Stimulated activated CD8-positive, alpha-beta memory T cell treated with anti-CD3 and anti-CD28 coated beads, Interleukin-4, amount 100 ng/mL, for 1 hour (primary cell): ENCODE data around the gene CSNK1G2.
"Not testable (repeated sequence)": the region's sequence is repeated elsewhere in the genome, so short reads cannot be mapped to it uniquely, and the experiment has no call there.

ENCODE experiments used
- DNase-seq, 2 donors: peaks; one replicate each; pipeline ENCODE4 v3.0.0-alpha.2; 2020; ENCODE audit warnings: low read depth in 2 of 2, low spot score in 1 of 2

Gene CSNK1G2

DNA sequence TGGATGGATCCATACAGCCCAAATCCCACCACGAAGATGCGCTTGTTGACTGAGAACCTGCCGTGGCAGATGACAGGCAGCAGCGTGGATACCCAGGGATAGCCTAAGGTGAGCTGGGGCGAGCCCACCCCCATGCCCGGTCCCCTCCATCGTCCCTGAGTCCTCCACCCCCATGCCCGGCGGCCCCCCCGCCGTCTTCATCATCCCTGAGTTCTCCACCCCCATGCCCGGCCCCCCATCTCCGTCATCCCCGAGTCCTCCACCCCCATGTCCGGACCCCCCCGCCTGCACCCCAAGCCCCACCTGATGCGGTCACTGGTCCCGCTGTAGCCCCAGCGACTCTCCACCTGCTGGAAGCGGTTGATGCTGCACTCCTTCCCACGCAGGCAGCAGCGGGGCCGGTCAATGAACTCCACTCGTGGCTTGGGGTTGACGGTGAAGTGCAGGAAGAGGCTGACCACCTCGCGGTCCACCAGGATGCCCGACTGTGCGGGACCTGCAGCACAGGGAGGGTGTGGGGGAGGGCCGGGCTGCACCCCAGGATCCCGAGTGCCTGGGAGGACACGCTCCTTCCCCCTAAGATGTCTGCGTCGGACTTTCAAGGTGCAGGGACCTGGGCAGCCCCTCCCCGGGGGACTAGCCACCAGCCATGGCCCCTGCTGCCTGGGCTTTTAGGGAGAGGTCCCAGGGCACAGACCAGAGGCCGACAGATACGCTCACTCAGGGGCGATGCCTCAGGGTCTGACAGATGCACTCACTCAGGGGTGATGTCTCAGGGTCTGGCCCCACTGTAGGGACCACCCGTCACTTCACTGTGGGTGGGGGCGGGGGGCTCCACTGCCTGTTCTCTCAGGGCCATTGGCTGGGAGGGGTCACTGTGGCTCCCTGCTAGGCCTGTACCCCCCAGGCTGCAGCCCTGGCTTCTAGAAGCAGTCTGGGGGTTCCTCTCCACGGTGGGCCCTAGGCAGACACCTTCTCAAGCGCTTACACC, 46.5 kb downstream of the CSNK1G2 start:
- DNase-seq: no peak

DNA sequence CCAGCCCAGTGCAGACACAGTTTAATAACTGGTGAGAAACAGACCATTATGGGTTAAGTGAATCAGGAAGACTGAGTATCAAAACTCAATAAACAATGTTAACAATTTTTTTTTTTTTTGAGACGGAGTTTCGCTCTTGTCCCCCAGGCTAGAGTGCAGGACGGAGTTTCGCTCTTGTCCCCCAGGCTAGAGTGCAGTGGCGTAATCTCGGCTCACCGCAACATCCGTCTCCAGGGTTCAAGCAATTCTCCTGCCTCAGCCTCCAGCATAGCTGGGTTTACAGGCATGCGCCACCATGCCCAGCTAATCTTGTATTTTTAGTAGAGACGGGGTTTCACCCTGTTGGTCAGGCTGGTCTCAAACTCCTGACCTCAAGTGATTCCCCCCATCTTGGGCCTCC, 47.5 kb downstream of the CSNK1G2 start:
- not testable (repeated sequence) for DNase-seq

DNA sequence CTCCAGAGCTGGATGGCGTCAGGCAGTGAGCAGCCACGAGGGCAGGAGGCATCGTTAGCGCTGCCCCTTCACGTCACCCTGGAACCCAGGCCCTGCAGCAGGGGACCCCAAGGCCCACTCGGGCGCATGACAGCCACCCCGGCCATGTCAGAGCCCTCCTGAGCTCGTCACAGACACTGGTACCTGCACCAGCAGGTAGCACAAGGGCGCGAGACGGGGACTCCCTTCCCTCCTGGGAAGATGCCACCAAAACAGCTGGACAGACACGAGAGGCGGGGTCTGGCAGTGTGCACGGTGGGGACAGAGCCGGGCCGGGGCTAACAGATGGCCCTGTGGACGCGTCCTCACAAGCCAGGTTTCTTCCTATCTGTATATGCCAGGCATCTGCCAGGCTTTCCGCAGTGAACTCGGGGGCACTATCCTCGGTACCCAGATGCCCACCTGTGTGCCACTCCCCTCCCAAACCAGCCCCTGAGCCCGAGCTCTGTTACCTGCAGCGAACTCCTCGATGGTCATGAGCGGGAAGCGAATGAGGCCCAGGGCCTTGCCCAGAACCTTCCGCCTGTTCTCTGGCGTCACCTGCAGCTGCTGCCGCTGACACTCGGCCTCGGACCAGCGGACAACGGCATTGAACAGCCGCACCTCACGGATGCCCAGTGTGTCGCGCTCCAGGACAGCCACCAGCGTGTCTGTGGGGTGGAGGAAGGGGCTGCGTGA, 48.7 kb downstream of the CSNK1G2 start:
- DNase-seq: no peak

DNA sequence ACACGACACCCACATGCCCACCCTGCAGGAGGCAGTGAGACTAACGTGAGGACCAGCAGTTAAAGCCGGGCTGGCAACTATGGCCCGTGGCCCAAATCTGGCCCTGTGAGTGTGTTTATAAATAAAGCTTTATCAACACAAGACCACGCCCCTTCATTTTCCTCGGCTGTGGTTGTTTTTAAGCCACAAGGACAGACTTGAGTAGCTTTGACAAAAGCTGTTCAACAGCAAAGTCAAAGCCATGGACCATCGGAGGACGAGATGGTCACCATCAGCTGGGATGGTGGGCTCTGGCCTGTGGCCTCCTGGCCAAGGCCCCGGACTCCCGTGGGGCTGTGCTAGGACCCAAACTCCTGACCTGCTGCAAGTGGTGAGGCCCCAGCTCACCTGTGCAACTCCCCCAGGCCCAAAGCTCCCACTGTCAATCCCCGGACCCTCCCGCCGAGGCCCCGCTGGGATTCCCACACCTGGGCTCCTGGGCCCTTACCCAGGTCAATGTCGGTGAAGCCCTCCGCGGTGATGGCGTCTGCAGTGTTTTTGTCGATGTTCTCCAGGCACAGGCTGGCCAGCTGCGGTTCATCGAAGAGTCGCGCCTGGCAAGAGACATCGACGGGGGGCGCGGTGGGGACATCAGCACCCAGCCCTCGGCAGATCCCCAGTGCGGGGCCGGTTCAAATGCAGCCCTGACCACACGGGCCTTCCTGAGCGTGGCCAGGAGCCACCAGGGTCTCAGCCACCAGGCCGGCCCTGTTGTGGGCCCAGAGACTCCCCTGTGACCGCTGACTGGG, 49.5 kb downstream of the CSNK1G2 start:
- no peak for DNase-seq

DNA sequence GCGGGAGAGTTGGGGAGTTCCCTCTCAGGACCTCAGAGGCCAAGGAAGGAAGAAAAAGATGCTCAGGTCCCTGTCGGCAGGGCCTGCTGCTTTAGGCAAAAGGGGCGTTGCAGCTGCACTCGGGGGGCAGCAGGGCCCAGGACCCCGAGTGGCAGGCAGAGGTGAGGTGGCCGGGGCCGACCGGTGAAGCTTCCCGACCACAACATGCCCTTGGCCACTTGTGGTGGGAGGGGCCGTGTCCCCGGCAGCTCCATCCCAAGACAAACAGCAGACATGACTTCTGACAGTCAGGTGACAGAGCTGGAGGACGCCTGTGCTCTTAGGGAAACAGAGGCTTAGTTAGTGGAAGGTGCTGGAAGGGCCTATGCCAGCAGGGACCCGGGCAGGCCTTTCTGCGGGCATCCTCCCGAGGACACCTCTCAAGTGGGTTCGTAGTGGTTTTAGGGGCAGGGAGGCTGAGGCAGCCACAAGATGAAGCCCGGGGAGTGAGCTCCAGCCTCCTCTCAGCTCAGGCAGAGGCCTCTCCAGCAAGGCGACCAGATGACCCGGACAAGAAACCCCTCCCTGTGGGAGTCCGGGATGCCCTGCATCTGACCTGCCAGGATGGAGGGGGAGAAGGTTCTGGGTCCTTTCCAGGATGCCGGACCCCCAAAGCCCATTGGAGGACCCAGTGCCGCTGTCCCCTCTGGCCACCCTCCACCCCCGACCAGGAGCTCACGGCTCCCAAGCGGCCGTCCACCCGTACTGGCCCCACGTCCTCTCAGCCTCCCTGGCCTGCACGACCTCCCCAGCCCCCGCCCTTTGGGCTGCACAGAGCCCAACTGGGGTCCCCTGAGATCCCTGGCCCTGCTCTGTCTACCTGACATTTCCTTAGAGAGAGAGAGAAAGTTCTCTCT, 50.3 kb downstream of the CSNK1G2 start:
- DNase-seq: no peak

DNA sequence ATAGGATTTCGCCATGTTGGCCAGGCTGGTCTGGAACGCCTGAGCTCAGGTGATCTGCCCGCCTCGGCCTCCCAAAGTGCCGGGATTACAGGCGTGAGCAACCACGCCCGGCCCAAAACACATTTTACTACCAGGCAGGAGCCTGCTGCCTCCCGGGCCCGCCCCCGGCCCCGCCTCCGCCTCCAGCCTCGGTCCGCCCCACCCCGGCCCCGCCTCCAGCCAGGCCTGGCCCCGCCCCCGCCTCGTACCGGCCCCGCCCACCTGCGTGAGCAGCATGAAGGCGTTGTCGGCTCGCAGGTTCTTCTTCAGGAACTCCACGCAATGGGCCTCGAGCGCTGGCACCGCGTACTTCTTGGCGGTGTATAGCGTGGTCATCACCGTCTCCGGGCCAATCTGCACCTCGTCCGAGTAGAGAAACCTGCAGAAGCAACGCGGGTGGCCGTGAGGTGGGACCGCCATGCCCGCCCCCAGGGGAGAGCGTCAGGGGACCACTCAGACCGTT, 51.8 kb downstream of the CSNK1G2 start:
- DNase-seq: no peak

DNA sequence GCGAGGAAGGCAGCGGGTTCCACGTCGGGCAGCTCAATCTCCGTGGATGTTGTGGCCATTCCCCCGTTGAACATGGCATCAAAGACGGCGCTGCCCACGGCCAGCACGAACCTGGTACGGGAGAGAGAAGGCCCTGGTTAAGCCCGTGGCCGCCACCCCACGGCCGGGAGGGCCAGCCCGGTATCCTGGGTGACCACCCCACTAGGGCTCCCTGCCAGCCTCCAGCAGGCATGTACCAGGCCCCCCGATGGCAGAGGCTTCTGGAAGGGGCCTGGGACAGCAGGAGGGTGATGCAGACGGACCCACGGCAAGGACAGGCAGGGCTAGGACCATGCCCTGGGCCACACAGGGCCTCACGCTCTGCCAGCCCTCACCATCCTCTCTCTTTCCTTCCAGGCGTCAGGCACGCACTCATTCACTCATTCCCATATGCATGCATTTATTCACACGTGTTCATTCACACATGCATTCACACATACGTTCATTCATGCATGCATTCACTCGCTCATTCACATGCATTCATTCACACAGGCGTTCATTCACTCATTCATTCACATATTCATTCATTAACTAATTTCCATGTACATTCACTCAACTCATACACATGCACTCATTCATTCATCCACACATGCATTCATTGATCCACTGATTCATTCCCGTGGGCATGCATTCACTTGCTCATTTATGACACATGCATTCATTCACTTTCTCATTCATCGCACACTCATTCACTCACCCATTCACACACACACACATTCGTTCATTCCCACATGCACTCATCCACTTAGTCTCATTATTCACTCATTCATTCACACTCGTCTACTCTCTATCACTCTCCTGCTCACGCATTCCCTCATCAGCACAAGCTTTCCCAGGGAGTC, 56.6 kb downstream of the CSNK1G2 start:
- no peak for DNase-seq

DNA sequence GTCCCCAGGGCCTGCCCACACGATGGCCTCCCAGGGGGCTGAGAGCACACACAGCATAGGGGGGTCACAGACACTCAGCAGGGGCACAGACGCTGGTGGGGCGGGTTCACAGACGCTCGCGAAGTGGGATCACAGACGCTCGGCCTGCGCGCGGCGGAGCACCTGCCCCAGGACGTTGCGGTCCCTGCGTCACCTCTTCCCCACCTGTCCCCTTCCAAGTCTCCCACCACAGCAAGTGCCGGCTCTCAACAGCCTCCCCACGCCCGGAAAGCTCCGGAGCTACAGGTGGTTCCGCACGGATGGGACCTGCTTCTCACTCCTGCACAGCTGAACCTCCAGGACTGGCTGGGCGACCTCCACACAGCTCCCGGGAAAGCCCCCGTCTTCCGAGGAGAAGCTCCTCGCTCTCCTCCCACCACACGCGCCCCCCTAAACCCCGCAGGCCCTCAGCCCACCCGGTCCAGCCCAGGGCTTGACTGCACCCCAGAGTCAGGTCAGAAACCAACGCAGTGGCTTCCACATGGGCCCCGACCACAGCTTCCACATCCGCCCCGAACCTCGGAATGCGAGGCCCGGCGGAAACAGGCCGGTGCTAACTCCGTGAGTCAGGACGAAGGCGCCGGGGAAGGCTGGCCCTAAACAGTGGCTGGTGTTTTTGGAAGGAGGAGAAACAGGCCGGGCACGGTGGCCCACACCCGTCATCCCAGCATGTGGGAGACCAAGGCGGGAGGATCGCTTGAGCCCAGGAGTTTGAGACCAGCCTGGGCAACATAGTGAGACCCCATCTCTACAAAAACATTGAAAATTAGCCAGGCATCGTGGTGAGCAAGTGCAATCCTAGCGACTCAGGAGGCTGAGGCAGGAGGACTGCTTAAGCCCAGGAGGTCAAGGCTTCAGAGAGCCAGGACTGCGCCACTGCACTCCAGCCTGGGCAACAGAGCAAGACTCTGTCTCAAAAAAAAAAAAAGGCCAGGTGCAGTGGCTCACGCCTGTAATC, 58.0 kb downstream of the CSNK1G2 start:
- DNase-seq: no peak

DNA sequence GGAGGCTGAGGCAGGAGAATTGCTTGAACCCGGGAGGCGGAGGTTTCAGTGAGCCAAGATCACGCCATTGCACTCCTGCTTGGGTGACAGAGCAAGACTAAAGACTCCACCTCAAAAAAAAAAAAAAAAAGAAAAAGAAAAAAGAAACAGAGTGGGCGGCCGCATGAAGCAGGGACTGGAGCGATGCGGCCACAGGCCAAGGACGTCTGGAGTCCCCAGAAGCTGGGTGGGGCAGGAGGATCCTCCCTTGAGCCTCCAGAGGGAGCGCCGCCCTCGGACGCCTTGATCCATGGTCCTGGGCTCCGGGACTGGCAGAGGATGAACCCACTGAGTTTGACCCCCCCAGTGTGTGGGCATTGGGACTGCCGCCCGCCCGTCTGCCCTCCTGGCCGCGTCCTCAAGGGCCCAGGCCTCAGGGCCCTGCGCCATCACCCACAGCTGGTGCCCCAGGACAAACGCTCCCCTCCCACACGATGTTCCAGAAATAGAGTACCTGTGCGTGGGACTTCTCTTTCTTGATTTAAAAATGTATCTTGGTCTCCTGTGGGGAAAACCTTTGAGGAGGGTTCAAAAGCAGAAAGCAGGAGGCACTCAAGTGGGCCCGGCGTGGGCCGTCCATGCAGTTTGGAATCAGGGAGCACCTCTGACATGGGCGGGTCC, 59.0 kb downstream of the CSNK1G2 start:
- DNase-seq: no peak

DNA sequence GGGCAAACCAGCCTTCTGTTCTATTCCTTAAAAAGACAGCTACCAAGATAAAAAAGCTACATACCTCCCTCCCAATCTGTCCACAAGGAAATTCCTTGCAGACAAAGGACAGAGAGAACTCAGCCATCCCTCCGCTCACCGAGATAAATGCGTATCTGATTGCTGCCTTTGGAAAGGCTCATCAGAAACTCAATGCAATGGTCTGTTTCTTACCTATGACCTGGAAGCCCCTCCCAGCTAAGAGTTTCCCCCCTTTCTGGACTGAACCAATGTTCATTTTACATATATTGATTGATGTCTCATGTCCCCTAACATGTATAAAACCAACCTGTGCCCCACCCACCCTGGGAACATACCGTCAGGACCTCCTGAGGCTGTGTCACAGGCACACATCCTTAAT, 62.9 kb downstream of the CSNK1G2 start:
- DNase-seq: no peak

DNA sequence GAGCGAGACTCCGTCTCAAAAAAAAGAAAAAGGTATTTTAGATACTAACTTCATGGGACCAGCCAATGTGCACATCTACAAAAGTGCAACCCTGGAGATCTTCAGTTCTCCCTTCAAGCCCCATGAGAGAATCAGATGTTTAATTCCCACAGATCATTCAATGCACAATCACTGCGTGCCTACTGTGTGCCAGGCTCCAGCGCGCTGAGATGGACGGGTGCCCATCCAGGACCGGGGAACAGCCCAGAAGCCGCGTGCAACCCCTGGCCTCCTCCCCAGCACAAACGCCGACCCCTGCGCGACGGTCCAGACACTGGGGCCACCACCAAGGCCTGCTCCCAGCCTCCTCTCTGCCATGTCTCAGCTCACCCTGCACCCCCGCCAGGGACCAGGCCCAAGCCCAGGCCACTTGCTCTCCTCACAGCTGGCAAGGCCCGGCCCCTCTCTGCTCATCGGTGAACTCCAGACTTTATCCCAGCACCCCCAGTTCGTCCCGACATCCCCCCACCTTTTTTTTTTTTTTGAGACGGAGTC, 69.2 kb downstream of the CSNK1G2 start:
- no peak for DNase-seq

DNA sequence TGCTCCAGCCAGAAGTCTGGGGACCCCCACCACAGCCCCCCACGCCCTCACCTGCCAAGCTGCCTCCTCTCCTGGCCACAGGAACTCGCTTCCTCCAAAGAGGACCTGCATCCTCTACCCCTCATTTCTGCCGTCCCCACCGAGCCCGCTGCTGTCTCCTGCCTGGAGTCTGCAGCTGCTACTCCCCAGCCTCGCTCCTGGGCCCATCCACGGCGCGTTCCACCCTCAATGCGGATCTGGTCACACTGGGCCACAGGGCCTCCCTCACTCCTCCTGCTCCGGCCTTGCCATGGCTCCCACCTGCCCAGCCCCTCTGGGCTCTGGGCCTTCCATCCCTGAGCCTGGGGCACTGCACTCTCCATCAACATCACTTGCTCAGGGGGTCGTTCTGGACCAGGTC, 70.2 kb downstream of the CSNK1G2 start:
- DNase-seq: no peak

DNA sequence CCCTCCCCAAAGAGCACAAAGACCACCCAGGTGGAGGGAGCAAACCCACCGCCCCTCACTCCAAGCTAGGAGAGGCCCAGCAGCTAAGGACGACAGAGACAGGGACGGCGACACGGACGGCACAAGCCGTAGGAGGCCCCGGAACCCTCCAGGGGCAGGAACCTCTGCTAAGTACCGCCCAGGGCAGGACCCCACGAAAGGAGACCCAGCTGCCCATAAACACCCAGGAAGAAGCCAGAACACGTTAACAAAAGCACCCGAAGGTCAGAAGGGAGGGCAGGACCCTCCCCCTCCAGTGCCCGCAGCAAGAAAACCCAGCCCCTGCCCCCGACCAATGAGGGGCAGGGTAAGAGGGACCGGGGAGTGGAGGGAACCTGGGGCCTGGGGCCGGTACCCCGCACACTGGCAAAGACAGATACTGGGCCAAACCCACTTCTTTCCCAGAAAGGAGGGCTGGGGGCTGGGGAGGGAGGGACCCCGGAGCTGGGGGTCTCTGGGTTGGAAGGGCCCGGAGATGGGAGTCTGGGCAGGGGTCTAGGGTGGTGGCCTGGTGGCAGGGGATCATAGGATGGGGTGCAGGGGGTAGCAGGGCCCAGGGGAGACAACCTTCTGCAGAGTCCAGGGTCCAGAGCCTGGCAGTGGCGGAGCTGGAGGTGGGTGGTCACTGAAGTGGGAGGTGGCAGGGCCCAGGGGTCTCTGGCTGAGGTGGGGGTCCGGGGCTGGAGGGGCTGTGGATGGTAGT, 72.1 kb downstream of the CSNK1G2 start:
- DNase-seq: no peak

DNA sequence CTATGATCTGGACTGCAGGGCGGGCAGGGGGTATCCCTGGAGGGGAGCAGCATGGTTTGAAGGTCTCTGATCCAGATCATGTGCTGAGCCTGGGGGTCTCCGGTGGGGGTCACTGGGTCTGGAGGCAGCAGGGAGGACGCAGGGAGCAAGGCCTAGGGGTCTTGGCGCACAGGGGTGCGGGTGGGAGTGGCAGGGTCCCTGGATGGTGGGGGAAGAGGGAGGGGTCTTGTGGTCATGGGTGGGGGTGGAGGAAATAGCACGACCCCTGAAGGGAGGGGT, 72.7 kb downstream of the CSNK1G2 start:
- no peak for DNase-seq

DNA sequence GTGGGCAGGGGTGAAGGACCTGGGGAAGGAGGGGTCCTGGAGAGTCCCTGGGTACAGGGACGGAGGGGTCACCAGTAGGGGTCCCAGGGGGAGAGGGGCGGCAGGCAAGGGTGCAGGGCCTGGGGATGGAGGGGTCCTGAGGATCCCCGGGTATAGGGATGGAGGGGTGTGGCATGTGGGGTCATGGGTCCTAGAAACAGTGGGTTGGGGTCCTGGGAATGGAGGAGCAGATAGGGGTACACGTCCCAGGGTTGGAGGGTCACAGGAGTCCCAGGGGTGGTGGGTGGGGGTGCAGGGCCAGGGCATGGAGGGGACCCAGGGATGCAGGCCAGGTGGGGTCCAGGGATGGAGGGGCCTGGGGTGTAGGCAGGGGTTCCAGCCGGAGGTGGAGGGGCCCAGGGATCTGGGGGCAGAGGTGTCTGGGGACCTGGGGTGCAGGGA, 73.2 kb downstream of the CSNK1G2 start:
- DNase-seq: no peak

DNA sequence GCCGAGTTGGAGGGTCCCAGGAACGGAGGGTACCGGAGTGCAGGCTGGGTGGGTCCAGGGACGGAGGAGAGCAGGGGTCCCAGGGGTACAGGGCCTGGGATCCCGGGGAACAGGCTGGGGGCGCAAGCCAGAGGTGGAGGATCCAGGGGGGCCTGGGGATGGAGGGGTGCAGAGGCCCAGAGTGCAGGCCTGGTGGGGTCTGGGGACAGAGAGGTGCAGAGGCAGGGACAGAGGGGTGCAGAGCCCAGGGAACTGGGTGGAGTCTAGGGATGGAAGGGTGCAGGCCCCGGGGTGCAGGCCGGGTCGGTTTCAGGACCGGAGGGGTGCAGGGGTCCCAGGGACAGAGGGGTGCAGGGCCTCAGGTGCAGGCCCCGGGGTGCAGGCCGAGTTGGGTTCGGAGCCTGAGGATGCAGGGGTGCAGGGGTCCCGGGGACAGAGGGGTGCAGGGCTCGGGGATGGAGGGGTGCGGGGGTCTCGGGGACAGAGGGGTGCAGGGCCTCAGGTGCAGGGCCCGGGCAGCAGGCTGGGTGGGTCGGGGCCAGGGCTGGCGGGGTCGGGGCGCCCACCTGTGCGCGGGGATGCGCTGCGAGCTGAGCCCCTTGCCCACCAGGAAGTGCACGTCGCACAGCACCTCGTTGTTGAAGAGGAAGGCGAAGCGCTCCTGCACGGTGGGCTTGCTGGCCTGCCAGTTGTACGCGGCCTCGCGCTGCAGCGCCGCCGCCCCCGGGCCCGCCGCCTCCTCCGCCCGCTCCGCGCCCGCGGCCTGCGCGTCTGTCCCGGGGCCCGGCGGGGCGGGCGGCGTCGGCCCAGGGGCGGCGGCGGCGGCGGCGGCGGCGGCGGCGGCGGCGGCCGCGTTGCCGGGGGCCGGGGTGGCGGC, 74.0 kb downstream of the CSNK1G2 start:
- DNase-seq: no peak
